Endothelial cell of umbilical vein (primary cell): ENCODE results near the gene HIGD1A. TPM values are rescaled to one million over a fixed set of nuclear protein-coding genes. Genes with fewer than 3 reads are reported as not detected.

ENCODE experiments used
- BruUV-seq: library from RNA; stranded (reverse); fragments of 400-500 nt; replicated peaks from 2 replicates; lab custom pipeline; 2021; lab: Mats Ljungman, UMichigan
- CTCF ChIA-PET: fragments of 300-600, 350-600 bp; sonication (Branson Sonifier 250); formaldehyde crosslinking; loops from one replicate; lab custom pipeline; 2021; ENCODE audit warnings: antibody characterized with exemption, inconsistent platforms; lab: Charles Lee
- POLR2A ChIA-PET: fragments of 300-600, 350-600 bp; sonication (Branson Sonifier 250); formaldehyde crosslinking; loops from one replicate; lab custom pipeline; 2021; ENCODE audit warnings: antibody characterized with exemption, inconsistent platforms; lab: Charles Lee
- DNase-seq: peaks from one replicate; pipeline ENCODE4 v3.0.0-alpha.2; 2011; ENCODE audit warnings: low read depth, low spot score
- FAIRE-seq: peaks from 2 replicates; lab custom pipeline; 2011; peaks lifted over from hg19 to GRCh38; lab: Jason Lieb, UNC
- H2AFZ ChIP-seq: 2 replicates; pipeline ENCODE4 v1.6.0; 2012; ENCODE audit warnings: low read depth, low read length, control low read depth, inconsistent platforms
- H3K27ac ChIP-seq: 2 replicates; pipeline ENCODE4 v1.5.1; 2011; ENCODE audit warnings: low read depth, mild to moderate bottlenecking, control low read depth, low read length, moderate library complexity; ENCODE audit not compliant: insufficient read depth
- H3K27me3 ChIP-seq, 2 experiments: 2 replicates each; pipeline versions ENCODE4 v1.6.0 to v1.6.1; 2011; ENCODE audit warnings: low read length in 2 of 2, mixed read lengths in 1 of 2; ENCODE audit not compliant: control insufficient read depth in 2 of 2, insufficient read depth in 2 of 2
- H3K36me3 ChIP-seq, 2 experiments: 2 replicates in 1 of 2; 3 replicates in 1 of 2; pipeline ENCODE4 v1.5.1; 2011; ENCODE audit warnings: low read length in 2 of 2, mild to moderate bottlenecking in 1 of 2, moderate library complexity in 1 of 2; ENCODE audit not compliant: control insufficient read depth in 2 of 2, insufficient read depth in 2 of 2; ENCODE audit errors: extremely low read depth in 1 of 2
- H3K4me1 ChIP-seq: 3 replicates; pipeline ENCODE4 v1.5.1; 2011; ENCODE audit warnings: mild to moderate bottlenecking, low read length; ENCODE audit not compliant: control insufficient read depth, insufficient read depth; ENCODE audit errors: extremely low read depth
- H3K4me2 ChIP-seq: 2 replicates; pipeline ENCODE4 v1.6.1; 2011; ENCODE audit warnings: low read length, control low read depth, mixed read lengths; ENCODE audit not compliant: insufficient read depth
- H3K4me3 ChIP-seq, 3 experiments: fragments of 200-600 bp in 1 of 3; sonication (generic), shearing (Covaris generic) in 1 of 3; replicated peaks in 1 of 3; 2 replicates each; pipeline ENCODE4 v1.5.1; 2011 to 2016; ENCODE audit warnings: control low read depth in 3 of 3, low read length in 3 of 3, mild to moderate bottlenecking in 2 of 3, inconsistent platforms in 1 of 3, low read depth in 1 of 3, moderate library complexity in 1 of 3; ENCODE audit not compliant: insufficient read depth in 1 of 3
- H3K79me2 ChIP-seq: 2 replicates; pipeline ENCODE4 v1.6.0; 2012; ENCODE audit warnings: low read length, inconsistent platforms; ENCODE audit not compliant: control insufficient read depth, insufficient read depth
- H3K9ac ChIP-seq: replicated peaks from 2 replicates; pipeline ENCODE3; 2011; ENCODE audit warnings: low read length, control low read depth; ENCODE audit not compliant: insufficient read depth; ENCODE audit errors: extremely low read depth
- H3K9me1 ChIP-seq: replicated peaks from 3 replicates; pipeline ENCODE4 v1.6.0; 2011; ENCODE audit warnings: mild to moderate bottlenecking, low read length; ENCODE audit not compliant: control insufficient read depth, insufficient read depth; ENCODE audit errors: extremely low read depth
- H3K9me3 ChIP-seq: replicated peaks from 2 replicates; pipeline ENCODE4 v1.5.1; 2012; ENCODE audit warnings: low read length, inconsistent platforms; ENCODE audit not compliant: control insufficient read depth, insufficient read depth
- H4K20me1 ChIP-seq: replicated peaks from 2 replicates; pipeline ENCODE3; 2011; ENCODE audit warnings: mild to moderate bottlenecking, low read length; ENCODE audit not compliant: control insufficient read depth, insufficient read depth; ENCODE audit errors: extremely low read depth
- EZH2 ChIP-seq: IDR thresholded peaks from 2 replicates; pipeline ENCODE4 v1.6.1; 2012; ENCODE audit warnings: borderline replicate concordance, low read depth, mild to moderate bottlenecking, moderate library complexity, low read length, inconsistent platforms; ENCODE audit not compliant: severe bottlenecking
- FOS ChIP-seq: IDR thresholded peaks from 2 replicates; pipeline ENCODE4 v1.6.1; 2011; ENCODE audit warnings: mild to moderate bottlenecking, low read length, moderate library complexity, borderline replicate concordance; ENCODE audit not compliant: insufficient read depth
- GATA2 ChIP-seq: IDR thresholded peaks from 2 replicates; pipeline ENCODE4 v1.7.0; 2011; ENCODE audit warnings: low read depth, mild to moderate bottlenecking, moderate library complexity, mixed read lengths, low read length; ENCODE audit not compliant: insufficient read length, insufficient read depth
- JUN ChIP-seq: IDR thresholded peaks from 2 replicates; pipeline ENCODE4 v1.6.1; 2011; ENCODE audit warnings: borderline replicate concordance, low read depth; ENCODE audit not compliant: insufficient read length, insufficient read depth
- MYC ChIP-seq: IDR thresholded peaks from one replicate; pipeline ENCODE4 v1.6.1; 2011; ENCODE audit warnings: mild to moderate bottlenecking, low read depth, low read length
- POLR2A ChIP-seq: IDR thresholded peaks from 2 replicates; pipeline ENCODE4 v1.6.1; 2012; ENCODE audit warnings: low read depth, mild to moderate bottlenecking, control low read depth, low read length
- POLR2AphosphoS5 ChIP-seq: IDR thresholded peaks from 2 replicates; pipeline ENCODE4 v1.6.1; 2012; ENCODE audit warnings: low read depth, mild to moderate bottlenecking, control low read depth, low read length, moderate library complexity; ENCODE audit not compliant: insufficient read depth
- dilution Hi-C: fragments of 300-500 bp; cut with MboI; formaldehyde crosslinking; loops from one replicate; pipeline ENCODE4 v1.15.0; 2019; ENCODE audit warnings: low sequenced_read_pairs; ENCODE audit not compliant: extremely low pct_ligation_motif_present
- intact Hi-C: fragments of 100-400 bp; cut with micrococcal nuclease; formaldehyde crosslinking; loops from one replicate; pipeline ENCODE4 v1.10.0; 2022
- polyA plus RNA-seq, 4 experiments: library from polyadenylated mRNA; depleted of rRNA in 3 of 4; stranded (reverse) in 3 of 4; unstranded in 1 of 4; fragments of >200 nt; gene quantifications; 2 replicates each; pipeline versions ENCODE4 v1.2.1 to v1.2.3, GENCODE V29; 2011 to 2012; ENCODE audit warnings: missing spikeins in 1 of 4
- total RNA-seq: library from RNA; stranded (reverse); gene quantifications from 2 replicates; pipeline ENCODE4 v1.2.3, GENCODE V29; 2021
- TF ChIP-seq, protein P1 (sequence below), 2 donors: IDR thresholded peaks; 1 replicate in 1 of 2; 2 replicates in 1 of 2; pipeline ENCODE4 v1.5.1; 2011; ENCODE audit warnings: low read length in 2 of 2, mild to moderate bottlenecking in 2 of 2, moderate library complexity in 2 of 2, control low read depth in 1 of 2, inconsistent platforms in 1 of 2, low read depth in 1 of 2; ENCODE audit not compliant: insufficient read depth in 1 of 2; ENCODE audit errors: extremely low read depth in 1 of 2
- TF ChIP-seq, protein P2 (sequence below): IDR thresholded peaks from 2 replicates; pipeline ENCODE4 v1.6.1; 2011; ENCODE audit not compliant: insufficient read depth, insufficient read length

Gene HIGD1A
- total and polyA plus RNA-seq, 2 donors (not counting 3 experiments of a cell fraction or from before 2014, with no cell fraction given): 59.5 to 68.9 TPM

DNA sequence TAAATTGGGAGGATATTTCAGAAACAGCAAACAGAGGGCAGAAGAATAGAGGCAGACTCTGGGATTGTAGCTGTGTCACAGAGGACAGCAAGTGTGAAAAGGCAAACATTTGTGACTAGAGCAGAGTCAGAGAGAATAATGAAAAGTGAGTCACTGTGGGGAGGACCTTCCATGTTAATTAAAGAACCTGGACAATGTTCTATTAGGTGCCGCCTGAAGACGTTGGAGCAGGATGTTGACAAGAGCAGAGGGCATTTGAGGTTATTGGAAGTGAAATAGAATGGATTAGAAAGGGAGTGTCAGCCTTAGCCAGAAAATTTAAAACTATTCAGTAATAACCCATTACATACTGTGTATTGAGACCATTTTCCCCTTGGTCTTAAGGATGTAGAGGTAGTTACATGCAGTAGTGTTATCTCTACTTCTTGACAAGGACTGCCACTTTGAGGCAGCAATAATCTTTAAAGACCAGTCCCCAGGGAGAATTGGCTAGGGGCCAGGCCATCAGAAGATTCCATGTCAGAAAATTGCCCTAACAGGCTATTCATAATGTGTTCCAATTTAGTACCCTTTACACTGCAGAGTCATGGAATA lies 10.7 kb upstream of the HIGD1A start:
- Histone ChIP-seq H4K20me1 (no peaks in the 10 kb centered on the region), H3K9me1 (no peaks in the 10 kb centered on the region), H3K4me1 (no peaks in the 10 kb centered on the region), H3K27me3 (peaks cover 13 to 21% of the 10 kb centered on the region in 2 experiments), H3K9ac (no peak overlapping the region), H3K9me3 (no peaks in the 10 kb centered on the region), H3K4me3 (no peak overlapping the region), H3K36me3 (no peaks in the 10 kb centered on the region), H3K4me2 (no peak overlapping the region), H2AFZ (no peak overlapping the region), H3K79me2 (no peaks in the 10 kb centered on the region), H3K27ac (no peak overlapping the region)
- dilution Hi-C loops (no loop called here), intact Hi-C loops (no loop called here)
- FAIRE-seq (no peak), DNase-seq (no peak)
- TF ChIP-seq POLR2A (no peak), JUN (no peak), FOS (no peak), EZH2 (no peak), POLR2AphosphoS5 (no peak), GATA2 (no peak), MYC (no peak)
- TF ChIP-seq, protein P1, sequence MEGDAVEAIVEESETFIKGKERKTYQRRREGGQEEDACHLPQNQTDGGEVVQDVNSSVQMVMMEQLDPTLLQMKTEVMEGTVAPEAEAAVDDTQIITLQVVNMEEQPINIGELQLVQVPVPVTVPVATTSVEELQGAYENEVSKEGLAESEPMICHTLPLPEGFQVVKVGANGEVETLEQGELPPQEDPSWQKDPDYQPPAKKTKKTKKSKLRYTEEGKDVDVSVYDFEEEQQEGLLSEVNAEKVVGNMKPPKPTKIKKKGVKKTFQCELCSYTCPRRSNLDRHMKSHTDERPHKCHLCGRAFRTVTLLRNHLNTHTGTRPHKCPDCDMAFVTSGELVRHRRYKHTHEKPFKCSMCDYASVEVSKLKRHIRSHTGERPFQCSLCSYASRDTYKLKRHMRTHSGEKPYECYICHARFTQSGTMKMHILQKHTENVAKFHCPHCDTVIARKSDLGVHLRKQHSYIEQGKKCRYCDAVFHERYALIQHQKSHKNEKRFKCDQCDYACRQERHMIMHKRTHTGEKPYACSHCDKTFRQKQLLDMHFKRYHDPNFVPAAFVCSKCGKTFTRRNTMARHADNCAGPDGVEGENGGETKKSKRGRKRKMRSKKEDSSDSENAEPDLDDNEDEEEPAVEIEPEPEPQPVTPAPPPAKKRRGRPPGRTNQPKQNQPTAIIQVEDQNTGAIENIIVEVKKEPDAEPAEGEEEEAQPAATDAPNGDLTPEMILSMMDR (IDR thresholded peaks at IDR 0.05; ENCODE audit: extremely low read depth in 1 of 2, insufficient read depth in 1 of 2, low read depth in 1 of 2, low read length in 2 of 2): no peak
- TF ChIP-seq, protein P2, sequence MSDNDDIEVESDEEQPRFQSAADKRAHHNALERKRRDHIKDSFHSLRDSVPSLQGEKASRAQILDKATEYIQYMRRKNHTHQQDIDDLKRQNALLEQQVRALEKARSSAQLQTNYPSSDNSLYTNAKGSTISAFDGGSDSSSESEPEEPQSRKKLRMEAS: no peak
- BruUV-seq: no TSS peak
- ChIA-PET POLR2A (no interaction called here), CTCF (interaction anchor here (1.2 to 1.7 kb wide), 2 partner anchors 10 to 24 kb away, joined by 4 to 5 read pairs; no protein-coding TSS in a partner anchor)
